GM19438 (cell line): ENCODE data around the gene PIP.
"Not testable (repeated sequence)": the region's sequence is repeated elsewhere in the genome, so short reads cannot be mapped to it uniquely, and the experiment has no call there.

Experiments
- ATAC-seq: cut with Tn5 transposase; IDR thresholded peaks from one replicate; pipeline ENCODE4 v1.9.1; 2021; ENCODE audit warnings: low read depth; ENCODE audit not compliant: unreplicated experiment

The PIP gene, protein sequence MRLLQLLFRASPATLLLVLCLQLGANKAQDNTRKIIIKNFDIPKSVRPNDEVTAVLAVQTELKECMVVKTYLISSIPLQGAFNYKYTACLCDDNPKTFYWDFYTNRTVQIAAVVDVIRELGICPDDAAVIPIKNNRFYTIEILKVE

DNA sequence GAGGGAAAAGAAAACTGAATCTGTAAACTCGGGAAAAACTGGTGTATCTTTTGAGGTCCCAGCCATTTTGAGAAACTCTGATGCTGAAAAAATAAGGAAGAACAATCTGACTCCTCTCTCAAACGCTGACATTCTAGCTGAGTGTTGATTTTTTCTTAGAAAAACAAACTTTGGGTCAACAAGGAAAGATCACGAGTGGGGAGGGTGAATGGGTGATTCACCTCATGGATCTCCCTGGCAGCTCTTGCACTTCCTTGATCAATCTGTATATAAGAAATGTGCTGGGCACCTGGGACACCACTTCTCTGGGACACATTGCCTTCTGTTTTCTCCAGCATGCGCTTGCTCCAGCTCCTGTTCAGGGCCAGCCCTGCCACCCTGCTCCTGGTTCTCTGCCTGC, at the start of gene PIP:
TSS of gene PIP (plus strand) at position 297 of the 400 bp plus-strand sequence. CDS start at position 337, 40 bp downstream.
- ATAC-seq, result no peak

DNA sequence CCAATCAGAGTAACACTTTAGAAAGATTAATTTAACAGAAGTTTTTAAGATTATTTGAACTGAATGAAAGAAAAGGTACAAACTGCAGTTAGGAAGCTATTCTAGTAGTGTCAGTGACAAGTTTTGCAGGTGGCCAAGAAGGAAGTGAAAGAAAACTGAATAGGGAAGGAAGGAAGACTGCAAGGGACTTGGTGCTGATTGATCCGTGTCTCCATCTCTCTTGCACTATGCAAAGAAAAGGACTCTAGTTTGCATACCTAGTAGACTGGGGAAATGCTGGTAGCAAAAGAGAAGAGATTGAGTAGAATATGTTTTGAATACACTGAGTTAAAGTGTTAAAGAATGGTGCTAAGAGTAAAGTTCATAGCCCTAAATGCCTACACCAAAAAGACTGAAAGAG, 46.8 kb upstream of the PIP start:
- no peak for ATAC-seq

DNA sequence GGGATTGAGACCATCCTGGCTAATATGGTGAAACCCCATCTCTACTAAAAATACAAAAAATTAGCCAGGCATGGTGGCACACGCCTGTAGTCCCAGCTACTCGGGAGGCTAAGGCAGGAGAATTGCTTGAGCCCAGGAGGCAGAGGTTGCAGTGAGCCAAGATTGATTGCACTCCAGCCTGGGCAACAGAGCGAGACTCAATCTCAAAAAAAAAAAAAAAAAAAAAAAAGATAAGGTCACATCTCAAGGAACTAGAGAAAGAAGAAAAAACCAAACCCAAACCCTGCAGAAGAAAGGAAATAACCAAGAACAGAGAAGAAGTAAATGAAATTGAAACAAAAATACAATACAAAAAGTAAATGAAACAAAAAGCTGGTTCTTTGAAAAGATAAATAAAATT, 46.3 kb upstream of the PIP start:
- not testable (repeated sequence) for ATAC-seq

DNA sequence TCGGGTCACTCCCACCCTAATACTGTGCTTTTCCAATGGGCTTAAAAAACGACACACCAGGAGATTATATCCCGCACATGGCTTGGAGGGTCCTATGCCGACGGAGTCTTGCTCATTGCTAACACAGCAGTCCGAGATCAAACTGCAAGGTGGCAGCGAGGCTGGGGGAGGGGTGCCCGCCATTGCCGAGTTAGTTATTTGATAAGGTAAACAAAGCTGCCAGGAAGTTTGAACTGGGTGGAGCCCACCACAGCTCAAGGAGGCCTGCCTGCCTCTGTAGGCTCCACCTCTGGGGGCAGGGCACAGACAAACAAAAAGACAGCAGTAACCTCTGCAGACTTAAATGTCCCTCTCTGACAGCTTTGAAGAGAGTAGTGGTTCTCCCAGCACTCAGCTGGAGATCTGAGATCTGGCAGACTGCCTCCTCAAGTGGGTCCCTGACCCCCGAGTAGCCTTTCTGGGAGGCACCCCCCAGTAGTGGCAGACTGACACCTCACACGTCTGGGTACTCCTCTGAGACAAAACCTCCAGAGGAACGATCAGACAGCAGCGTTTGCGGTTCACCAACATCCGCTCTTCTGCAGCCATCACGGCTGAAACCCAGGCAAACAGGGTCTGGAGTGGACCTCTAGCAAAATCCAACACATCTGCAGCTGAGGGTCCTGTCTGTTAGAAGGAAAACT, 43.2 kb upstream of the PIP start:
- ATAC-seq, result not testable (repeated sequence)

DNA sequence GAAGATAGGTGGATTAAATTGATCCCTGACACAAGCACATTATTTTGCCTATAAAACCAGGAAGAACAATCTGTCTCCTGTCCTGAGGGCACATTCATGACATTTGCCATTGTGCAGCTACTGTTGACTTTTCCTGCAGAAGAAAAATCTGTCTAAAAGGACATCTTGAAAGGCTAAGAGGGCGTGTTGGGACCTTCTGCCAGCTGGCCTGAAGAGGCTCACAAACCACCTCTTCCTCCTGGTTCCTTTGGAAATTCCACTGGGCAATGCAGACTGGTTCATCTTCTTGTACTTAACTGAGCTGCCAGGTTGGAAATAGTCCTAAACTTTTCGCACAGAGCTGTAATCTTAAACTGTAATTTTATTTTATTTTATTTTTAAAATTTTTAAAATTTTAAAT, 35.7 kb upstream of the PIP start:
- ATAC-seq, result no peak

DNA sequence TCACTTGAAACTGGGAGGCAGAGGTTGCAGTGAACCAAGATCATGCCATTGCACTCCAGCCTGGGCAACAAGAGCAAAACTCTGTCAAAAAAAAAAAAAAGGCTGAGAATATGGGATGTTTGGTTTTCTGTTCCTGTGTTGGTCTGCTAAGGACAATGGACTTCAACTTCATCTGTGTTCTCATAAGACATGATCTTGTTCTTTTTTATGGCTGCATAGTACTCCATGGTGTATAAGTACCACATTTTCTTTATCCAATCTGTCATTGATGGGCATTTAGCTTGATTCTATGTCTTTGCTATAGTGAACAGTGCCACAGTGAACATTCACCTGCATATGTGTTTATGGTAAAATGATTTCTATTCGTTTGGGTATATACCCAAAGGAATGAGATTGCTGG, 32.3 kb upstream of the PIP start:
- not testable (repeated sequence) for ATAC-seq

DNA sequence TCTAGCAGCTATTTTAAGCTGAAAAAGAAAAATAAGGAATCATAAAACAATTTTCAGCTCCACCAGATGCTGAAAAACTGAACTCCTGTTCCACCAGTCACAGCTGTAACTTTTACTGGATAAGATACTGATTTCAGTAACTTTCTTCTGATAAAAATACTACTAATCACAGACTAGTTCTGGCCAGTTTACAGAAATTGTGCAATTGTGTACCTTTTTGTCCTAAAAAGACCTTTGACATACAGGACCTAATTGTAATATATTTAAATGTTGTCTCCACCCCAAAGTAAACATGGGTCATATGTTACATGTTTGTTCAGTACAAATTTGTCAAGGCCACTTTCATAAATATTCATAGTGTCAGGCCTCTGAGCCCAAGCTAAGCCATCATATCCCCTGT, 27.1 kb upstream of the PIP start:
- no peak for ATAC-seq

DNA sequence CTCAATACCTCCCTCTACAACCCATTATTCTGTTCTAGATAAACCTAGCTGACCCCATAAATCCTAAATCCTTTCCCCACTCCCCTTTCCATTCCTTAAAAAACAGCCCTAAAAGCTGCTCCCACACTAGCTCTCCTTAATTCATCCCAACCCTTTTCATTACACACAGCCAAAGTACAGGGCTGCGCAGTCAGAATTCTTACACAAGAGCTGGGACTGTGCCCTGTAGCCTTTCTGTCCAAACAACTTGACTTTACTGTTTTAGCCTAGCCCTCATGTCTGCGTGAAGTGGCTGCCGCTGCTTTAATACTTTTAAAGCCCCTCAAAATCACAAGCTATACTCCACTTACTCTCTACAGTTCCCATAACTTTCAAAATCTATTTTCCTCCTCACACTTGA, 23.9 kb upstream of the PIP start:
- not testable (repeated sequence) for ATAC-seq

DNA sequence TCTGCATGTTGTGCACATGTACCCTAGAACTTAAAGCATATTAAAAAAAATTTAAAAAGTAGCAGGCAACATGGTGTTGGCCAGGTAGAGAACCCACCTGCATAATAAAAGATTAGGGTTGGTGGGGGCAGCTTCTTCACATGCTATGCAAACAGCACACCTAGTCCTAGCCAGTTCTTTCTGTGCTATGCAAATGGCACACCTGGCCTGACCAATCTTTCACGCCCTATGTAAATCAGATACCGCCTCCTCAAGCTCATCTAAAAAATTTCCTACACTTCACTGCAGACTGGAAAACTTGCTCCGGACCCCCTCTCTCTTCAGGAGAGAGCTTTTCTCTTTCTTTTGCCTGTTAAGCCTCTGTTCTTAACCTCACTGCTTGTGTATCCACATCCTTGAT, 14.5 kb upstream of the PIP start:
- ATAC-seq, result no peak

DNA sequence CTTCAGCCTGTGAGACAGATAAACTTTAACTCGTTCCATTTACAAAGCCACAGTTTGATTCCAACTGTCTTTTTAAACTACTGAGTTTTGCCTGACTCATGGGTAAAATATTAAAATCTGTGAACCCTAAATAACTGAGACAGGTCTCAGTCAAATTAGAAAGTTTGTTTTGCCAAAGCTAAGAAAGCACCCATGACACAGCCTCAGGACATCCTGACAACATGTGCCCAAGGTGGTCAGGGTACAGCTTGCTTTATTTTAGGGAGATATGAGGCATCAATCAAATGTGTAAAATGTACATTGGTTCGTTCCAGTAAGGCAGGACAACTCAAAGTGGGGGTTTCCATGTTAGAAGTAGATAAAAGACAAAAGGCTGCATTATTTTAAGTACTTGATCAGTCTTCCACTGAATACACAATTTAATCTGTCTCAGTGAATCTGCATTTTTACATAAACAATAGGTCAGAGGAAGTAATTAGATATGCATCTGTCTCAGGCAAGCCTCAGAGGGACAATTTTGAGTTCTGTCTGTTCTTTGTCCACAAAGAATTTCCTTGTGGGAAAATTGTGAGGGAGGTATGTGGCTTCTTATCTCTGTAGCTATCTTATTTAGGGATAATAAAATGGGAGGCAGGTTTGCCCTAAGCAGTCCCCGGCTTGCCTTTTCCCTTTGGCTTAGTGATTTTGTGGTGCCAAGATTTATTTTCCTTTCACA, 11.0 kb upstream of the PIP start:
- no peak for ATAC-seq

DNA sequence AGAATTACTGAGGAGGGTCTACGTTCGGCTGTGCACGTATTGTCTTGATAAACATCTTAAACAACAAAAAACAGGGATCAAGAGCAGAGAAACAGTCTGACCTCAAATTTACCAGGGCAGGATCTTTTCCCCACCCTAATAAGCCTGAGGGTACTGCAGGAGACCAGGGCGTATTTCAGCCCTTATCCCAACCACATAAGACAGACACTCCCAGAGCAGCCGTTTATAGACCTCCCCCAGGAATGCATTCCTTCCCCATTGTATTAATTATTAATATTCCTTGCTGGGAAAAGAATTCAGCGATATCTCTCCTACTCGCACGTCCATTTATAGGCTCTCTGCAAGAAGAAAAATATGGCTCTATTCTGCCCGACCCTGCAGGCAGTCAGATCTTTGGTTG, 8.6 kb upstream of the PIP start:
- ATAC-seq, result not testable (repeated sequence)

DNA sequence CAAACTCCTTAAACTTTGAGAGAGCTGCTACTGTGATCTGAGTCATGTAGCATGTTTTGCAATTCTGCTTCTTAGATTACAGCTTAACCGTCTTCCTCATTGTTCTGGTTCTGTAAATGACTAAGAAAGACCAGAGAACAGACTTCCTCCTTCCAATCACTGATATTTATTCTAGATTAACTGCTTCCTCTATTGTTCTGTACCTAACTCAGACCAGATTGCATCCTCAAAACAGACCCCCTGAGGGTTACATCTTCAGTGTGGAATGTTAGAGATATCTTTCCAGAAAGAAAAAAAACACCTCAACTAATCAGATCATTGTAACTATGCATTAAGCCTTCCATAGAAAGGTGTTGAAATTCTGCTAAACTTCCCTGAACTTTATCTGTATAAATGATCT, 5.7 kb upstream of the PIP start:
- ATAC-seq, result no peak

DNA sequence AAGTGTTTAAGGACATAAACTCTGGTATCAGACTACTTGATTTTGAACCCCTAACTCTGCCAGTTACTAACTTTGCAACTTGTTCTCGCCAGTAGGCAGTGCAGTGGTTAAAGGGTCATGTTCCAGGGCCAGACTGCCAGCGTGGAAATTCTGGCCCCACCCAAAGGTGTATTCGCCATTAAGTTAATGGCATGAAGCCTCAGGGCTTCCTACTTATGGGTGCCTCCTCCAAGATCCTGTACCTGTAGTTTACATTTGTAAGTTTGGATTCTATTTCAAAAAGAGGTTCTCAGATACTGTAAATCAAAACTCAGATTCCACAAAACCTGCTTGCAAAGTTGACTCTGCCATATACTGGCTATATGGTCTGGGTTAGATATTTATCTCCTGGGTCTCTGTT, 2.8 kb upstream of the PIP start:
- ATAC-seq, result no peak

DNA sequence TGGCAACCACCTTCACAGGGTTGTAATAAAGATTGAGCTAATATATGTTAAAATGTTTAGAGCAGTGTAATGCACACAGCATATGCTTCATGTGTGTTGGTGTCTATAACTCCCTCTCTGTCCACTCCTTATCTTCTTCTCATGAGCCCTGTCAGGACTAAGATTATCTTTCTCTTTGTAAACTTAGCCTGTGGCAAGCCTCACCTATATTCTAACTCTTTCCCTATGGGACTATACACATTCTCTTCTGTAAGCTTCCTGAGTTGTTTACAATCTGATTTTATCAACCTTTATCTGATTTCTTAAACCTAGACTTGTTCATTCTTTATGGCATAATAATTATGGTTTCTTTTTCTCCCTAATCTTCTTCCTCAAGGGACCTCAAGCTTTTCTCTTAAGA, 2.4 kb upstream of the PIP start:
- ATAC-seq, result no peak

DNA sequence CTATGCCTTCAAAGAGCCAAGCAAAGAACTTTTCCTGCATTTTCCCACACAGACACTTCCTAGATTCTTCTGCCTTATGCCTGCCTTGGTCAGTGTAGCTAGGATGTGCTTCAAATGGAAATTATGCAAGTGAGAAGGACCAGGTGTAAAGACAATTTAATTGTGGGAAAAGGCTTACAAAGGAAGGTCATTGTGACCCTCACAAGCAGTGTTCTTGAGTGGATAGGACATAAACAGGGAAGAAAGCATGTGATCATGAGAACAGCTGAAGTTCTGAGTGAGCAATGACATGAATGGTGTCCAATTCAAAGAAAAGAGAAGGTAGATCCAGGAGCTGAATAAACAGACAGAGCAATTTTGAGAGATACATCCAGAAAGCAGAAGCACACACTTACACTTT, 1.3 kb upstream of the PIP start:
- ATAC-seq, result no peak

DNA sequence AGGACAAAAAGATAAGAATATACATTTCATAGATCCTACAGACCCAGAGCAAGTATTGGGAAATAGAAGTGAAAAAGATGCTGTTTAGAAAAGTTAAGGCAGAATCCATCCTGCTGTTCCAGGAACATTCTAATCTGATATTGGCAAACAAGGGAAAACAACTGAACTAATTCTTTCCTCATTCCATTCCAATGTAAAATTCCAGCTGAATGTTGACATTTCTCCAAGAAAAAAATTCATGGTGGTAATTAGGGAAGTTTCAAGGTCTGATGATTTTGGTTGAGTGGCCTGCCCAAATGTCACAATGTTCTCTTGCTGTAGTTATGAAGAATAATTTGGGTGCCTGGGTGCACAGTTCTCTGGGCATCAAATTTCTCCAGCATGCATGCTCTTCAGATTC, 15.2 kb downstream of the PIP start:
- ATAC-seq, result no peak

DNA sequence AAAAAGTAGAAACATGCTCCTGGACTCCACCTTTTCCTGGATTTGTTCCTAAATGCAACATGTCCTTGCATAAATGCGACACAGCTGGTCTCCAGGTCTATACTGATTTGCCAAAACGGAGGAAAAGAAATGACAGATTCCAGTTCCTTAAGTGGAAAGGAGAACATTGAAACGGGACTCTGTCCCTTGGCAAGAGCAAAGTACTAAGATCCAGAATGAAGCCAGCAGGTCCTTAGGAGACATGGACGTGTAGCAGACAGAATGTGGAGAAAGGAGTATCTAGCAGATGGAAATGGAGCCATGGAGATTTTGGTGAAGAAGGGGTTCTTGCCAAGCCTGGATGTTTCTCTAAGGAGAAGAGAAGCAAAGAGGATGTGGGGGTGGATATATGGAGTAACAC, 16.2 kb downstream of the PIP start:
- no peak for ATAC-seq

DNA sequence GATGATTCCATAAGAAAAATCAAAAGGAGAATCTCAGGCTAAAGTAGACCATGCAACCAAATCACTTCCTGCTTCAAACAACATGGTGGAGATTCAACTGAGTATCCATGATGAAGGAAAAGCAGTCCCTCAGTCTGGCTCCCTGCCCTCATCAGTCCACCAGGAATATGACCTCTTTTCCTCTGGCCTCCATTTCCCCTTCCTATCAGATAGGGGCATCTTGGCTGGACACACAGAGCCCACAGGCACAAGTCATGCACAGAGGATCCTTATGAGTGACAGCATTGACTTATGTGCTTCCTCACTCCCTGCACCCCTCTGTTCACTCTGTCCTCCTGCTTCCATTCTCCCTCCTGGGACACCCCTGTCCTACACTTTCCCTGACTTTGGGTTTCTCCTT, 16.8 kb downstream of the PIP start:
- no peak for ATAC-seq

DNA sequence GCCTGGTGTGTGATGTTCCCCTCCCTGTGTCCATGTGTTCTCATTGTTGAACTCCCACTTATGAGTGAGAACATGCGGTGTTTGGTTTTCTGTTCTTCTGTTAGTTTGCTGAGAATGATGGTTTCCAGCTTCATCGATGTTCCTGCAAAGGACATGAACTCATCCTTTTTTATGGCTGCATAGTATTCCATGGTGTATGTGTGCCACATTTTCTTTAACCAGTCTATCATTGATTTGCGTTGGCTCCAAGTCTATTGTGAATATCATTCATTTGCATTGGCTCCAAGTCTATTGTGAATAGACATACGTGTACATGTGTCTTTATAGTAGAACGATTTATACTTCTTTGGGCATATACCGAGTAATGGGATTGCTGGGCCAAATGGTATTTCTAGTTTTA, 18.8 kb downstream of the PIP start:
- ATAC-seq, result not testable (repeated sequence)

DNA sequence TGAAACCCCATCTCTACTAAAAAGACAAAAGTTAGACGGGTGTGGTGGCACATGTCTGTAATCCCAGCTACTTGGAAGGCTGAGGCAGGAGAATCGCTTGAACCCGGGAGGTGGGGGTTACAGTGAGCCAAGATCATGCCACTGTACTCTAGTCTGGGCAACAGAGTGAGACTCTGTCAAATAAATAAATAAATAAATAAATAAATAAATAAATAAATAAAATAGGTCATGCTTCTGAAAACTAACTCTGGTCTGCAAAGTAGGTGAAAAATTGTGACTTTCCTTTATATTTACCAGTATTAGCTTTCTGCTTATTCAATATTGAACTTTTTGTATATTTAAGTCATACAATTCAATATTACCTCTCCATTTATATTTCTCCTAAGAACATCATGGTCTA, 26.7 kb downstream of the PIP start:
- not testable (repeated sequence) for ATAC-seq

DNA sequence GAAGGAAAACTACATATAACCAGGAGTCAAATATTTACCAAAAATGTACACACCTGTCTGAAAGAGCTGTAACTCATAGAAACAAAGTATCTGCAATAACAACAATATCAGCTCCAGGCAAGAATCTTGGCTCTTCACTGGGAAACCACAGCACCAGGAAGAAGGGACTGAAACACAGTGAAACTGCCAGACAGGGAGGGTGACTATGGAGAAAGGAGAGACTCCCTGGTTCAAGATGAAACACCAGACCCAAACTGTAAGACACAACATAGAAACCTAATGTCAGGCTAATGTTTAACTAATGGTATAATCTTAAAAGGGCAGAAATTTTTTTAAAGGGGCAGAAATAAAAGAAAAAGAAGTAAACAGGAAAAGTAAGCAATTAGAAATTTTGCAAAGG, 39.8 kb downstream of the PIP start:
- no peak for ATAC-seq

DNA sequence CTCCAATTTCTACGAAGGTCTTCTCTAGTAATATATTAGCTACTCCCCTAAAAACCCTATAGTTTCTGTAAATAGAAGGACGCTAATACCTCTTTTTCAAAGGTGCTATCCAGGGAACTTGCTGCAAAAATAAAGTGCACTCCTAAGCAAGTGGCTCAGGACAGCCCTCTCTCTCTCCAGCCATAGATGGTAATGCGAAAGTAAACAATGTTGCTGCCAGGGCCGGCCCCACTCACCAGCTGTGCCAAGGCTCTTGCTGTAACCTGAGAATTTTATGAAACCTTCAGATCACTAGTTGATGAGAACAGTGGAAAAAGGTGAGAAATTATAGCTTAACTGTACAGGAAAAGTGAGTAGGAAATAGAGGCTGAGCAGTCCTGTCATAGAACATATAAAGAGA, 40.5 kb downstream of the PIP start:
- no peak for ATAC-seq
